Testis (tissue), 2 donors: ENCODE measurements around the gene HRH1.

ENCODE experiments used
- CTCF ChIP-seq, 3 experiments: fragments of 450-650 bp in 2 of 3; fragments of 200-600 bp in 1 of 3; sonication (generic) in 1 of 3; IDR thresholded peaks; one replicate each; pipeline ENCODE4 v1.5.1; 2016 to 2019; ENCODE audit warnings: antibody characterized with exemption in 3 of 3, mild to moderate bottlenecking in 2 of 3, moderate library complexity in 1 of 3
- POLR2A ChIP-seq: fragments of 450-650 bp; IDR thresholded peaks from one replicate; pipeline ENCODE4 v1.6.1; 2017; ENCODE audit warnings: antibody characterized with exemption, mild to moderate bottlenecking, moderate library complexity

GRCh38 chr3:11288021-11288491, 133.8 kb downstream of the HRH1 start:
- no peak for TF ChIP-seq CTCF (IDR thresholded peaks at IDR 0.05)
- TF ChIP-seq POLR2A, result no peak
